ENCODE results near the gene HERC4.

The HERC4 gene

GRCh38 chr10:68111584-68111983 lies 36.5 kb upstream of the HERC4 start:
- TF ChIP-seq, protein P1, sequence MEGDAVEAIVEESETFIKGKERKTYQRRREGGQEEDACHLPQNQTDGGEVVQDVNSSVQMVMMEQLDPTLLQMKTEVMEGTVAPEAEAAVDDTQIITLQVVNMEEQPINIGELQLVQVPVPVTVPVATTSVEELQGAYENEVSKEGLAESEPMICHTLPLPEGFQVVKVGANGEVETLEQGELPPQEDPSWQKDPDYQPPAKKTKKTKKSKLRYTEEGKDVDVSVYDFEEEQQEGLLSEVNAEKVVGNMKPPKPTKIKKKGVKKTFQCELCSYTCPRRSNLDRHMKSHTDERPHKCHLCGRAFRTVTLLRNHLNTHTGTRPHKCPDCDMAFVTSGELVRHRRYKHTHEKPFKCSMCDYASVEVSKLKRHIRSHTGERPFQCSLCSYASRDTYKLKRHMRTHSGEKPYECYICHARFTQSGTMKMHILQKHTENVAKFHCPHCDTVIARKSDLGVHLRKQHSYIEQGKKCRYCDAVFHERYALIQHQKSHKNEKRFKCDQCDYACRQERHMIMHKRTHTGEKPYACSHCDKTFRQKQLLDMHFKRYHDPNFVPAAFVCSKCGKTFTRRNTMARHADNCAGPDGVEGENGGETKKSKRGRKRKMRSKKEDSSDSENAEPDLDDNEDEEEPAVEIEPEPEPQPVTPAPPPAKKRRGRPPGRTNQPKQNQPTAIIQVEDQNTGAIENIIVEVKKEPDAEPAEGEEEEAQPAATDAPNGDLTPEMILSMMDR (IDR thresholded peaks at IDR 0.05), result no peak
- no peak for TF ChIP-seq ZFX (IDR thresholded peaks at IDR 0.05; ENCODE audit: borderline replicate concordance)
- H3K27ac ChIP-seq, result no peak overlapping the region

DNA sequence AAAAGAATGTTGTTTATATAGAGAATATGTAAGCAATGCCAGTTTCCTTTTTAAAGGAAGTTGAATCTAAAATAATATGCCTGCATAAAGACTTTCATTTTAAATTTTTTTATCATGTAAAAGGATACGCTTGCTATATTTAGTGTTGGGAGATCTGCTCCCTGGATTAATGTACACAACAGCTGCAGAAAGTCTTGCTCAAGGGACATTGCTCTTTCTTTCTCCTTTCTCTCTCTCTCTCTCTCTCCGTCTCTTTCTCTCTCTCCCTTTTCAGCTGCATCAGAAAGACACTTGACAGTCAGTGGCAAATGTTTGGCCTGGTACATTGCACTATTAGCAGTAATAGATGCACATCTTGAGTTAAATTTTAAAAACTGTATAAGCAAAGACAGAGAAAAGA lies 34.9 kb upstream of the HERC4 start:
- H3K27ac ChIP-seq, result no peak overlapping the region
- TF ChIP-seq, protein P1 (IDR thresholded peaks at IDR 0.05), result no peak
- TF ChIP-seq ZFX (IDR thresholded peaks at IDR 0.05; ENCODE audit: borderline replicate concordance), result no peak

- H3K27ac ChIP-seq, result no peak within 1 kb of the TSS
- TF ChIP-seq ZFX (IDR thresholded peaks at IDR 0.05; ENCODE audit: borderline replicate concordance), result no peak
- TF ChIP-seq, protein P1 (IDR thresholded peaks at IDR 0.05), result no peak
These were observed 34.2 kb upstream of the HERC4 start, which contains the start of gene MYPN for GRCh38 chr10:68109331-68109730. Gene MYPN, plus strand, starts transcription at chr10:68109488. Its CDS starts 11,951 bp downstream, at chr10:68121439.

DNA sequence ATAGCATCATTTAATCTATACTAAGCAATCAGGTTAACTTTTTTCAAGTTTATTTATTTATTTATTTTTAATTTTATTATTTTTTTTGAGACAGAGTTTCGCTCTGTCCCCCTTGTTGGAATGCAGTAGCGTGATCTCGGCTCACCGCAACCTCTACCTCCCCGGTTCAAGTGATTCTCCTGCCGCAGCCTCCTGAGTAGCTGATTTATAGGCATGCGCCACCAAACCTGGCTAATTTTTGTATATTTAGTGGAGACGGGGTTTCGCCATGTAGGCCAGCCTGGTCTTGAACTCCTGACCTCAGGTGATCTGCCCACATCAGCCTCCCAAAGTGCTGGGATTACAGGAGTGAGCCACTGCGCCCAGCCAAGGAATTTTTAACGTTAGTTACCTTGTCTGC lies 33.6 kb upstream of the HERC4 start:
- no peak overlapping the region for H3K27ac ChIP-seq
- TF ChIP-seq ZFX (IDR thresholded peaks at IDR 0.05; ENCODE audit: borderline replicate concordance), result no peak
- TF ChIP-seq, protein P1 (IDR thresholded peaks at IDR 0.05), result no peak

GRCh38 chr10:68108051-68108450 lies 33.0 kb upstream of the HERC4 start:
- no peak overlapping the region for H3K27ac ChIP-seq
- TF ChIP-seq ZFX (IDR thresholded peaks at IDR 0.05; ENCODE audit: borderline replicate concordance), result no peak
- TF ChIP-seq, protein P1 (IDR thresholded peaks at IDR 0.05), result no peak

GRCh38 chr10:68107651-68108050 lies 32.6 kb upstream of the HERC4 start:
- TF ChIP-seq ZFX (IDR thresholded peaks at IDR 0.05; ENCODE audit: borderline replicate concordance), result no peak
- TF ChIP-seq, protein P1 (IDR thresholded peaks at IDR 0.05), result no peak

GRCh38 chr10:68106656-68107055 lies 31.6 kb upstream of the HERC4 start:
- TF ChIP-seq ZFX (IDR thresholded peaks at IDR 0.05; ENCODE audit: borderline replicate concordance), result no peak
- TF ChIP-seq, protein P1 (IDR thresholded peaks at IDR 0.05), result no peak
- H3K27ac ChIP-seq, result no peak overlapping the region

More at GRCh38 chr10:68107651-68108050, 32.6 kb upstream of the HERC4 start:
- H3K27ac ChIP-seq, result no peak overlapping the region

Measured in 22Rv1 (cell line).